EH (cell line): ENCODE results near the gene ACOT2.
"Not testable (repeated sequence)": the region's sequence is repeated elsewhere in the genome, so short reads cannot be mapped to it uniquely, and the experiment has no call there.

Source experiments
- DNase-seq: peaks from one replicate; pipeline ENCODE4 v3.0.0-alpha.2; 2015; ENCODE audit warnings: low read depth

ACOT2 gene

GRCh38 chr14:73569185-73569958, at the start of gene ACOT2:
Gene ACOT2 (plus strand): TSS chr14:73569213. CDS start chr14:73569241, 28 bp downstream.
- peak; percentile 96 for DNase-seq

- no peak for DNase-seq
These were observed 47.8 kb upstream of the ACOT2 start for GRCh38 chr14:73521229-73521628.

GRCh38 chr14:73524493-73524892, 44.5 kb upstream of the ACOT2 start:
- no peak for DNase-seq

GRCh38 chr14:73526036-73526984, 42.7 kb upstream of the ACOT2 start:
- peak; percentile 57 for DNase-seq

- DNase-seq = not testable (repeated sequence)
These were observed 39.7 kb upstream of the ACOT2 start for GRCh38 chr14:73529356-73529755.

GRCh38 chr14:73531971-73532370, 37.0 kb upstream of the ACOT2 start:
- peak; percentile 21 for DNase-seq

GRCh38 chr14:73537244-73538045, 31.6 kb upstream of the ACOT2 start:
- not testable (repeated sequence) for DNase-seq

- peak; percentile 22 for DNase-seq
These were observed 30.0 kb upstream of the ACOT2 start for GRCh38 chr14:73539017-73539416.

- DNase-seq = not testable (repeated sequence)
These were observed 26.1 kb upstream of the ACOT2 start for GRCh38 chr14:73542961-73543360.

GRCh38 chr14:73545353-73545752, 23.7 kb upstream of the ACOT2 start:
- DNase-seq = not testable (repeated sequence)

- DNase-seq = not testable (repeated sequence)
These were observed 19.9 kb upstream of the ACOT2 start for GRCh38 chr14:73549097-73549496.

GRCh38 chr14:73549889-73550524, 19.0 kb upstream of the ACOT2 start:
- DNase-seq = not testable (repeated sequence)

- no peak for DNase-seq
These were observed 15.2 kb upstream of the ACOT2 start for GRCh38 chr14:73553845-73554244.

GRCh38 chr14:73557201-73557600, 11.8 kb upstream of the ACOT2 start:
- not testable (repeated sequence) for DNase-seq

GRCh38 chr14:73558238-73558637, 10.8 kb upstream of the ACOT2 start:
- not testable (repeated sequence) for DNase-seq

- DNase-seq = not testable (repeated sequence)
These were observed 6.8 kb upstream of the ACOT2 start for GRCh38 chr14:73562256-73562655.

- not testable (repeated sequence) for DNase-seq
These were observed 6.3 kb upstream of the ACOT2 start for GRCh38 chr14:73562696-73563095.

- not testable (repeated sequence) for DNase-seq
These were observed 2.6 kb upstream of the ACOT2 start for GRCh38 chr14:73566431-73566830.

GRCh38 chr14:73566935-73567334, 2.1 kb upstream of the ACOT2 start:
- not testable (repeated sequence) for DNase-seq

- DNase-seq = no peak
These were observed 1.7 kb upstream of the ACOT2 start for GRCh38 chr14:73567358-73567757.
